Esophagus muscularis mucosa (tissue), 3 donors: ENCODE measurements around the gene SEC61G.

Experiments used
- POLR2AphosphoS5 ChIP-seq, 2 donors: sonication (generic); formaldehyde crosslinking; IDR thresholded peaks; one replicate each; pipeline ENCODE4 v1.6.1; 2017; ENCODE audit warnings: antibody characterized with exemption in 2 of 2
- TF ChIP-seq, protein P1 (sequence below), 3 experiments: fragments of 200-600 bp in 2 of 3; fragments of 450-650 bp in 1 of 3; sonication (generic) in 2 of 3; IDR thresholded peaks; one replicate each; pipeline ENCODE4 v1.5.1; 2017 to 2019; ENCODE audit warnings: antibody characterized with exemption in 3 of 3, mild to moderate bottlenecking in 2 of 3, moderate library complexity in 1 of 3

DNA sequence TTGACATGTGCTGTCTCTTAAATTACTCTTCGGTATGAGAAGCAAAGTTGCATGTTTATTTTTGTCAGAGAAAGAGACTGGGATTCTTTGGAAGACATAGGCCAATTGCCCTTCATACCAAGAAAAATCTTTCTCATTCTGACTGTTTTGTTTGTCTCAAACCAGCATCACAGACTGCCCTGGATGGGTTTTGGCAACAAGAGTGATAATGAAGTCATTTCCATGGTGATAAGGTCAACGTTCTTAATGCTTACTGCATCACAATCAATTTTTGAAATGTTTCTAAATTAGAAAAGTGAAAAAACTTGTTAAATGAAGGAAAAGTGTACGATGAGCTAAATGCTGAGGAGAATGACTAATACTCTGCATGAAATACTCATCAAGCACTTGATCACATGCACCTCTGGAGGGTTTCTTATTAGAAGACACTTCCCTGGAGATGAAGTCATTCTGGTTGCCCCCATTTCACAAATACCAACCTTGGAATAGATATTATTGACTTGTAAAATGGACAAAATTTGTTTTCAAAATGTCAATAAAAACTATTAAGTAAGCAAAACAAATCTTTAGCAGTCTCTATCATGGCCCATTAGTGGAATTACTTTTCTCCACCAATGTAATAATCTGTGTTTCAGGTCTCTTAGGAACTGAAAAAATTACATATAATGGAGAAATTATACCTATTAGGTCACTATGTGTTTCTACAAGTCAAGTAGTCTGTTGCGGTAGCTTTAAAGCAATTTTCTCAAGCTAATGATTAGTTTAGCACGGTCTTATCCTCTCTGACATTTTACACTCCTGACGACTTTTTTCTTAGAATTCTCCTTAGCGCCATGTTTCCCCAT is 19.9 kb upstream of the SEC61G start:
- TF ChIP-seq, protein P1, sequence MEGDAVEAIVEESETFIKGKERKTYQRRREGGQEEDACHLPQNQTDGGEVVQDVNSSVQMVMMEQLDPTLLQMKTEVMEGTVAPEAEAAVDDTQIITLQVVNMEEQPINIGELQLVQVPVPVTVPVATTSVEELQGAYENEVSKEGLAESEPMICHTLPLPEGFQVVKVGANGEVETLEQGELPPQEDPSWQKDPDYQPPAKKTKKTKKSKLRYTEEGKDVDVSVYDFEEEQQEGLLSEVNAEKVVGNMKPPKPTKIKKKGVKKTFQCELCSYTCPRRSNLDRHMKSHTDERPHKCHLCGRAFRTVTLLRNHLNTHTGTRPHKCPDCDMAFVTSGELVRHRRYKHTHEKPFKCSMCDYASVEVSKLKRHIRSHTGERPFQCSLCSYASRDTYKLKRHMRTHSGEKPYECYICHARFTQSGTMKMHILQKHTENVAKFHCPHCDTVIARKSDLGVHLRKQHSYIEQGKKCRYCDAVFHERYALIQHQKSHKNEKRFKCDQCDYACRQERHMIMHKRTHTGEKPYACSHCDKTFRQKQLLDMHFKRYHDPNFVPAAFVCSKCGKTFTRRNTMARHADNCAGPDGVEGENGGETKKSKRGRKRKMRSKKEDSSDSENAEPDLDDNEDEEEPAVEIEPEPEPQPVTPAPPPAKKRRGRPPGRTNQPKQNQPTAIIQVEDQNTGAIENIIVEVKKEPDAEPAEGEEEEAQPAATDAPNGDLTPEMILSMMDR (IDR thresholded peaks at IDR 0.05): no peak
- TF ChIP-seq POLR2AphosphoS5 (IDR thresholded peaks at IDR 0.05): no peak
